ENCODE data around the gene XPO6.

DNA sequence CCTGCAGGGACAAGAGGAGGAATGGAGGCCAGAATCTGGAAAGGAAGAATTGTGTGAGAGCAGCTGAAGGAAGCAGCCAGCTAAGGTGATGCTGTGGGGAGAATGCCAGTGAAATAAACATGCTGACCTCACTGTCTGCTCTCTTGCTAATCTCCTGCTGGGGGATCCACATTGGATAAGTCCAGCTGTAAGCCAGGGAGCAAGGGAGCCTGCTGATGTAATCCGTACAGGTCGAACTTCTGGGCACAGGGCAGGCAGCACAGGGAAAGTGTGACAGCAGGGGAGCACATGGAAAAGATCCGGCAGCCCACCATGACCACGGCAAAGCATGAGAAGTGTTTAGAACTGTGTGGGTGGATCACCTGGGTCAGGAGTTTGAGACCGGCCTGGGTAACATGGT, 7.5 kb upstream of the XPO6 start:
- TF ChIP-seq, protein P1, sequence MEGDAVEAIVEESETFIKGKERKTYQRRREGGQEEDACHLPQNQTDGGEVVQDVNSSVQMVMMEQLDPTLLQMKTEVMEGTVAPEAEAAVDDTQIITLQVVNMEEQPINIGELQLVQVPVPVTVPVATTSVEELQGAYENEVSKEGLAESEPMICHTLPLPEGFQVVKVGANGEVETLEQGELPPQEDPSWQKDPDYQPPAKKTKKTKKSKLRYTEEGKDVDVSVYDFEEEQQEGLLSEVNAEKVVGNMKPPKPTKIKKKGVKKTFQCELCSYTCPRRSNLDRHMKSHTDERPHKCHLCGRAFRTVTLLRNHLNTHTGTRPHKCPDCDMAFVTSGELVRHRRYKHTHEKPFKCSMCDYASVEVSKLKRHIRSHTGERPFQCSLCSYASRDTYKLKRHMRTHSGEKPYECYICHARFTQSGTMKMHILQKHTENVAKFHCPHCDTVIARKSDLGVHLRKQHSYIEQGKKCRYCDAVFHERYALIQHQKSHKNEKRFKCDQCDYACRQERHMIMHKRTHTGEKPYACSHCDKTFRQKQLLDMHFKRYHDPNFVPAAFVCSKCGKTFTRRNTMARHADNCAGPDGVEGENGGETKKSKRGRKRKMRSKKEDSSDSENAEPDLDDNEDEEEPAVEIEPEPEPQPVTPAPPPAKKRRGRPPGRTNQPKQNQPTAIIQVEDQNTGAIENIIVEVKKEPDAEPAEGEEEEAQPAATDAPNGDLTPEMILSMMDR (tag by site-specific recombination; IDR thresholded peaks at IDR 0.05), result no peak
- TF ChIP-seq, protein P2, sequence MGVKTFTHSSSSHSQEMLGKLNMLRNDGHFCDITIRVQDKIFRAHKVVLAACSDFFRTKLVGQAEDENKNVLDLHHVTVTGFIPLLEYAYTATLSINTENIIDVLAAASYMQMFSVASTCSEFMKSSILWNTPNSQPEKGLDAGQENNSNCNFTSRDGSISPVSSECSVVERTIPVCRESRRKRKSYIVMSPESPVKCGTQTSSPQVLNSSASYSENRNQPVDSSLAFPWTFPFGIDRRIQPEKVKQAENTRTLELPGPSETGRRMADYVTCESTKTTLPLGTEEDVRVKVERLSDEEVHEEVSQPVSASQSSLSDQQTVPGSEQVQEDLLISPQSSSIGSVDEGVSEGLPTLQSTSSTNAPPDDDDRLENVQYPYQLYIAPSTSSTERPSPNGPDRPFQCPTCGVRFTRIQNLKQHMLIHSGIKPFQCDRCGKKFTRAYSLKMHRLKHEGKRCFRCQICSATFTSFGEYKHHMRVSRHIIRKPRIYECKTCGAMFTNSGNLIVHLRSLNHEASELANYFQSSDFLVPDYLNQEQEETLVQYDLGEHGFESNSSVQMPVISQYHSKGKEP (tag by site-specific recombination; IDR thresholded peaks at IDR 0.05), result no peak
- TF ChIP-seq, protein P3, sequence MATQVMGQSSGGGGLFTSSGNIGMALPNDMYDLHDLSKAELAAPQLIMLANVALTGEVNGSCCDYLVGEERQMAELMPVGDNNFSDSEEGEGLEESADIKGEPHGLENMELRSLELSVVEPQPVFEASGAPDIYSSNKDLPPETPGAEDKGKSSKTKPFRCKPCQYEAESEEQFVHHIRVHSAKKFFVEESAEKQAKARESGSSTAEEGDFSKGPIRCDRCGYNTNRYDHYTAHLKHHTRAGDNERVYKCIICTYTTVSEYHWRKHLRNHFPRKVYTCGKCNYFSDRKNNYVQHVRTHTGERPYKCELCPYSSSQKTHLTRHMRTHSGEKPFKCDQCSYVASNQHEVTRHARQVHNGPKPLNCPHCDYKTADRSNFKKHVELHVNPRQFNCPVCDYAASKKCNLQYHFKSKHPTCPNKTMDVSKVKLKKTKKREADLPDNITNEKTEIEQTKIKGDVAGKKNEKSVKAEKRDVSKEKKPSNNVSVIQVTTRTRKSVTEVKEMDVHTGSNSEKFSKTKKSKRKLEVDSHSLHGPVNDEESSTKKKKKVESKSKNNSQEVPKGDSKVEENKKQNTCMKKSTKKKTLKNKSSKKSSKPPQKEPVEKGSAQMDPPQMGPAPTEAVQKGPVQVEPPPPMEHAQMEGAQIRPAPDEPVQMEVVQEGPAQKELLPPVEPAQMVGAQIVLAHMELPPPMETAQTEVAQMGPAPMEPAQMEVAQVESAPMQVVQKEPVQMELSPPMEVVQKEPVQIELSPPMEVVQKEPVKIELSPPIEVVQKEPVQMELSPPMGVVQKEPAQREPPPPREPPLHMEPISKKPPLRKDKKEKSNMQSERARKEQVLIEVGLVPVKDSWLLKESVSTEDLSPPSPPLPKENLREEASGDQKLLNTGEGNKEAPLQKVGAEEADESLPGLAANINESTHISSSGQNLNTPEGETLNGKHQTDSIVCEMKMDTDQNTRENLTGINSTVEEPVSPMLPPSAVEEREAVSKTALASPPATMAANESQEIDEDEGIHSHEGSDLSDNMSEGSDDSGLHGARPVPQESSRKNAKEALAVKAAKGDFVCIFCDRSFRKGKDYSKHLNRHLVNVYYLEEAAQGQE (tag by site-specific recombination; IDR thresholded peaks at IDR 0.05), result no peak
- TF ChIP-seq ZNF707 (tag by site-specific recombination; IDR thresholded peaks at IDR 0.05), result no peak
- TF ChIP-seq, protein P4, sequence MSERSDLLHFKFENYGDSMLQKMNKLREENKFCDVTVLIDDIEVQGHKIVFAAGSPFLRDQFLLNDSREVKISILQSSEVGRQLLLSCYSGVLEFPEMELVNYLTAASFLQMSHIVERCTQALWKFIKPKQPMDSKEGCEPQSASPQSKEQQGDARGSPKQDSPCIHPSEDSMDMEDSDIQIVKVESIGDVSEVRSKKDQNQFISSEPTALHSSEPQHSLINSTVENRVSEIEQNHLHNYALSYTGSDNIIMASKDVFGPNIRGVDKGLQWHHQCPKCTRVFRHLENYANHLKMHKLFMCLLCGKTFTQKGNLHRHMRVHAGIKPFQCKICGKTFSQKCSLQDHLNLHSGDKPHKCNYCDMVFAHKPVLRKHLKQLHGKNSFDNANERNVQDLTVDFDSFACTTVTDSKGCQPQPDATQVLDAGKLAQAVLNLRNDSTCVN (tag by site-specific recombination; optimal IDR thresholded peaks at IDR 0.05), result no peak
- TF ChIP-seq ZNF184 (tag by site-specific recombination; IDR thresholded peaks at IDR 0.05), result no peak
- TF ChIP-seq, protein P5, sequence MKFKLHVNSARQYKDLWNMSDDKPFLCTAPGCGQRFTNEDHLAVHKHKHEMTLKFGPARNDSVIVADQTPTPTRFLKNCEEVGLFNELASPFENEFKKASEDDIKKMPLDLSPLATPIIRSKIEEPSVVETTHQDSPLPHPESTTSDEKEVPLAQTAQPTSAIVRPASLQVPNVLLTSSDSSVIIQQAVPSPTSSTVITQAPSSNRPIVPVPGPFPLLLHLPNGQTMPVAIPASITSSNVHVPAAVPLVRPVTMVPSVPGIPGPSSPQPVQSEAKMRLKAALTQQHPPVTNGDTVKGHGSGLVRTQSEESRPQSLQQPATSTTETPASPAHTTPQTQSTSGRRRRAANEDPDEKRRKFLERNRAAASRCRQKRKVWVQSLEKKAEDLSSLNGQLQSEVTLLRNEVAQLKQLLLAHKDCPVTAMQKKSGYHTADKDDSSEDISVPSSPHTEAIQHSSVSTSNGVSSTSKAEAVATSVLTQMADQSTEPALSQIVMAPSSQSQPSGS (tag by site-specific recombination; IDR thresholded peaks at IDR 0.05; ENCODE audit: low read depth), result no peak

Measured in HEK293 (cell line).